Stomach (tissue), 9 donors: ENCODE data around the gene GPR17. TPM values are rescaled to one million over a fixed set of nuclear protein-coding genes. Genes with fewer than 3 reads are reported as not detected.

ENCODE experiments used
- DNase-seq, 2 donors: peaks; one replicate each; pipeline versions ENCODE4 v3.0.0 to v3.0.0-alpha.2; 2013 to 2019
- H3K27ac ChIP-seq, 5 donors: fragments of 200-600 bp in 4 of 5; sonication (generic) in 4 of 5; one replicate each; pipeline ENCODE4 v1.5.1; 2013 to 2019; ENCODE audit warnings: mild to moderate bottlenecking in 1 of 5, moderate library complexity in 1 of 5
- H3K27me3 ChIP-seq, 3 donors: fragments of 200-600 bp; sonication (generic); one replicate each; pipeline ENCODE4 v1.5.1; 2017 to 2019; ENCODE audit warnings: mixed run types in 1 of 3
- H3K36me3 ChIP-seq, 4 donors: fragments of 200-600 bp; sonication (generic); 1 replicate in 3 of 4; 2 replicates in 1 of 4; pipeline ENCODE4 v1.5.1; 2016 to 2019
- H3K4me1 ChIP-seq, 4 donors: fragments of 200-600 bp; sonication (generic); one replicate each; pipeline ENCODE4 v1.5.1; 2016 to 2019
- H3K4me3 ChIP-seq, 4 donors: fragments of 200-600 bp; sonication (generic) in 3 of 4; one replicate each; pipeline ENCODE4 v1.5.1; 2016 to 2019; ENCODE audit warnings: mild to moderate bottlenecking in 1 of 4
- H3K9me3 ChIP-seq, 4 donors: fragments of 200-600 bp; sonication (generic); one replicate each; pipeline ENCODE4 v1.5.1; 2016 to 2019
- CTCF ChIP-seq, 7 experiments: fragments of 450-650 bp in 4 of 7; fragments of 200-600 bp in 3 of 7; sonication (generic) in 3 of 7; IDR thresholded peaks; one replicate each; pipeline ENCODE4 v1.5.1; 2016 to 2019; ENCODE audit warnings: antibody characterized with exemption in 7 of 7, control low read depth in 2 of 7, mild to moderate bottlenecking in 1 of 7
- EP300 ChIP-seq: sonication (generic); formaldehyde crosslinking; IDR thresholded peaks from one replicate; pipeline ENCODE4 v1.6.1; 2017; ENCODE audit warnings: antibody characterized with exemption
- POLR2A ChIP-seq, 4 donors: fragments of 450-650 bp; IDR thresholded peaks; one replicate each; pipeline ENCODE4 v1.6.1; 2016; ENCODE audit warnings: antibody characterized with exemption in 4 of 4, control low read depth in 2 of 4, mild to moderate bottlenecking in 1 of 4, moderate library complexity in 1 of 4
- POLR2AphosphoS5 ChIP-seq, 3 donors: sonication (generic); formaldehyde crosslinking; IDR thresholded peaks; one replicate each; pipeline ENCODE4 v1.6.1; 2016; ENCODE audit warnings: antibody characterized with exemption in 3 of 3
- WGBS, 5 donors: extraction: QIAGEN DNeasy Blood & Tissue Kit in 3 of 5; methylation state at CpG; one replicate each; pipeline versions ENCODE4 v1.1.5 to v1.1.7; 2013 to 2018; 5-methylcytosine and 5-hydroxymethylcytosine counted together
- intact Hi-C: fragments of 100-400 bp; cut with DNase I; formaldehyde crosslinking; loops from one replicate; pipeline ENCODE4 v1.15.1; 2023; ENCODE audit warnings: low total_unique reads
- polyA plus RNA-seq, 3 donors: library from polyadenylated mRNA; stranded (reverse); fragments of 200-250 nt; gene quantifications; one replicate each; pipeline ENCODE4 v1.2.3, GENCODE V29; 2013
- total RNA-seq, 5 donors: library from RNA; depleted of rRNA; stranded (reverse); fragments of >200 nt; gene quantifications; one replicate each; pipeline versions ENCODE4 v1.1.0 to v1.2.3, GENCODE V29; 2014 to 2016
- donor health status: healthy with polysubstance abuse.
- donor health status: Bipolar disorder and iron deficiency.
- donor health status: healthy.

The GPR17 gene
- total and polyA plus RNA-seq, 8 donors: 0.19 to 0.61 (median 0.25) TPM; not detected in 5

DNA sequence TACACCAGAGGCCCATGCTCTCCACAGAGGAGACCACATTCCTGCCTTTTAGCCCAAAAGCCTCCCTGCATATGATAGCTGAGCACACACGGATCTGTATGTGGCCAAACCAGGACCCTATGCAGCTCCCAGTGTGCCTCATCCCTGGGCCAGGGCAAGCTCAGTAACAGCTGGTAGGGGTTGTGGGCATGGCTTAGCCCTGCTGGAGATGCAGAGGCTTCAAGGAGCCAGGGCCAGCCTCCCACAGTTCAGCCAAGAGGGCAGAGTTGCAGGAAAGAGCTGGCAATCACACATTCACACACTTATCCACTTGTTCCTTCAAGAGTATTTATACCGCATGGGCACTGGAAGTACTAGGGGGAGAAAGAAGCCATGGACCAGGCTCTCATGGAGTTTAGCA, 31.0 kb downstream of the GPR17 start:
- Histone ChIP-seq H3K9me3 (no peaks in the 10 kb centered on the region), H3K27me3 (peaks cover 0 to 52% (median 28%) of the 10 kb centered on the region in 3 donors), H3K36me3 (no peaks in the 10 kb centered on the region), H3K4me1 (peaks cover 20 to 66% (median 38%) of the 10 kb centered on the region in 4 donors), H3K27ac (peak overlapping the region in 1 of 5 donors; percentile 94), H3K4me3 (no peak overlapping the region)
- intact Hi-C loops: no loop called here
- WGBS, 5 donors: 67 to 87% (median 82%) methylated on average over 1 to 2 of the region's 2 CpGs
- peak in 1 of 2 donors; percentile 8 for DNase-seq
- TF ChIP-seq CTCF (IDR thresholded peaks at IDR 0.05) (no peak), POLR2A (IDR thresholded peaks at IDR 0.05) (no peak), POLR2AphosphoS5 (IDR thresholded peaks at IDR 0.05) (no peak), EP300 (no peak)

DNA sequence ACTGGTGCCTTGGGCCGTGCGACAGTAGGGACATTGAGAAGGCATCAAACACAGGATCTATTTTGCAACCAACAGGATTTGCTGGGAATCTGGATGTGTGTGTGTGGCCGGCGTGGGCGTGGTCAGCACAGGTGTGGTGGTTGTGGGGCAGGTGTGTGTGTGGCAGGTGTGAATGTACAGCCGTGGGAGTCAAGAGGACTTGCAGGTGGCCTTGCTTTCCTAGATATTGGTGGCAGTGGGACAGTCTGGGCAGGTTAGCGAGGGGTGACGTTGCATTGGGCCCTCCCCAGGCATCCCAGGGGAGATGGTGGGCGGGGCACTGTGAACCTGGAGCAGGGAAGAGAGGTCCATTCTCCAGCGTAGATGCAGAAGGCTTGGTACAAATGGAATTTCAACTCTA, 32.6 kb downstream of the GPR17 start:
- peaks cover 0 to 35% (median 28%) of the 10 kb centered on the region in 3 donors for H3K27me3 ChIP-seq
- no peaks in the 10 kb centered on the region for H3K36me3 ChIP-seq
- H3K27ac ChIP-seq: no peak overlapping the region
- H3K4me1 ChIP-seq: peaks cover 20 to 68% (median 40%) of the 10 kb centered on the region in 4 donors
- intact Hi-C loops: no loop called here
- peak in 1 of 2 donors; percentile 22 for DNase-seq
- TF ChIP-seq POLR2A (IDR thresholded peaks at IDR 0.05): no peak
- TF ChIP-seq EP300: no peak
- TF ChIP-seq CTCF (IDR thresholded peaks at IDR 0.05): no peak
- no peak for TF ChIP-seq POLR2AphosphoS5 (IDR thresholded peaks at IDR 0.05)
- no peak overlapping the region for H3K4me3 ChIP-seq
- no peaks in the 10 kb centered on the region for H3K9me3 ChIP-seq
- WGBS, 5 donors: 69 to 83% (median 73%) methylated on average over 10 of the region's 10 CpGs

- intact Hi-C loops: no loop called here
- Histone ChIP-seq H3K27ac (no peak overlapping the region), H3K9me3 (no peaks in the 10 kb centered on the region), H3K4me1 (peaks cover 22 to 68% (median 41%) of the 10 kb centered on the region in 4 donors), H3K4me3 (no peak overlapping the region), H3K36me3 (no peaks in the 10 kb centered on the region), H3K27me3 (peaks cover 0 to 31% (median 24%) of the 10 kb centered on the region in 3 donors)
- DNase-seq: no peak
- WGBS, 5 donors: 83 to 88% (median 83%) methylated on average over 6 of the region's 6 CpGs
- TF ChIP-seq EP300 (no peak), POLR2AphosphoS5 (IDR thresholded peaks at IDR 0.05) (no peak), POLR2A (IDR thresholded peaks at IDR 0.05) (no peak), CTCF (IDR thresholded peaks at IDR 0.05) (no peak)
These were observed 33.0 kb downstream of the GPR17 start for GRCh38 chr2:127678991-127679390.

GRCh38 chr2:127679680-127680361, 33.9 kb downstream of the GPR17 start:
- no peak for TF ChIP-seq EP300
- TF ChIP-seq POLR2A (IDR thresholded peaks at IDR 0.05): no peak
- no peak for TF ChIP-seq CTCF (IDR thresholded peaks at IDR 0.05)
- TF ChIP-seq POLR2AphosphoS5 (IDR thresholded peaks at IDR 0.05): no peak
- H3K36me3 ChIP-seq: no peaks in the 10 kb centered on the region
- intact Hi-C loops: no loop called here
- H3K9me3 ChIP-seq: no peaks in the 10 kb centered on the region
- H3K4me3 ChIP-seq: no peak overlapping the region
- peaks cover 0 to 23% (median 16%) of the 10 kb centered on the region in 3 donors for H3K27me3 ChIP-seq
- WGBS, 5 donors: 82 to 91% (median 85%) methylated on average over 14 to 15 of the region's 15 CpGs
- no peak overlapping the region for H3K27ac ChIP-seq
- peaks cover 15 to 63% (median 39%) of the 10 kb centered on the region in 4 donors for H3K4me1 ChIP-seq
- no peak for DNase-seq
